Activated effector memory CD4-positive, alpha-beta T cell treated with anti-CD3 and anti-CD28 coated beads, Interleukin-2, amount 50 U/mL, for 16 hours (primary cell): ENCODE measurements around the gene ACKR2.
"Not testable (repeated sequence)": the region's sequence is repeated elsewhere in the genome, so short reads cannot be mapped to it uniquely, and the experiment has no call there.

Source experiments
- DNase-seq: peaks from one replicate; pipeline ENCODE4 v3.0.0-alpha.2; 2020

The ACKR2 gene

DNA sequence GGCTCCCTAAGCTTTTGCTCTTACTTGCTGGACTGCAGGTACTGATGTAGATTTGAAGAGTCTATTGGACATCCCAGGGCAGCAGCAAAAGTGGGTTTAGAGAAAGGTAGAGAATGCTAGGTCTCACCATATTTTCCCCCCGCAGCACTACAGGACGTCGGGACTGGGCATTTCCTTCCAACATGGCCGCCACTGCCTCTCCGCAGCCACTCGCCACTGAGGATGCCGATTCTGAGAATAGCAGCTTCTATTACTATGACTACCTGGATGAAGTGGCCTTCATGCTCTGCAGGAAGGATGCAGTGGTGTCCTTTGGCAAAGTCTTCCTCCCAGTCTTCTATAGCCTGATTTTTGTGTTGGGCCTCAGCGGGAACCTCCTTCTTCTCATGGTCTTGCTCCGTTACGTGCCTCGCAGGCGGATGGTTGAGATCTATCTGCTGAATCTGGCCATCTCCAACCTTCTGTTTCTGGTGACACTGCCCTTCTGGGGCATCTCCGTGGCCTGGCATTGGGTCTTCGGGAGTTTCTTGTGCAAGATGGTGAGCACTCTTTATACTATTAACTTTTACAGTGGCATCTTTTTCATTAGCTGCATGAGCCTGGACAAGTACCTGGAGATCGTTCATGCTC is 55.2 kb downstream of the ACKR2 start:
- DNase-seq = no peak

DNA sequence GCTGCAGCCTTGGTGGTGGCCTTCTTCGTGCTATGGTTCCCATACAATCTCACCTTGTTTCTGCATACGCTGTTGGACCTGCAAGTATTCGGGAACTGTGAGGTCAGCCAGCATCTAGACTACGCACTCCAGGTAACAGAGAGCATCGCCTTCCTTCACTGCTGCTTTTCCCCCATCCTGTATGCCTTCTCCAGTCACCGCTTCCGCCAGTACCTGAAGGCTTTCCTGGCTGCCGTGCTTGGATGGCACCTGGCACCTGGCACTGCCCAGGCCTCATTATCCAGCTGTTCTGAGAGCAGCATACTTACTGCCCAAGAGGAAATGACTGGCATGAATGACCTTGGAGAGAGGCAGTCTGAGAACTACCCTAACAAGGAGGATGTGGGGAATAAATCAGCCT is 56.0 kb downstream of the ACKR2 start:
- no peak for DNase-seq

DNA sequence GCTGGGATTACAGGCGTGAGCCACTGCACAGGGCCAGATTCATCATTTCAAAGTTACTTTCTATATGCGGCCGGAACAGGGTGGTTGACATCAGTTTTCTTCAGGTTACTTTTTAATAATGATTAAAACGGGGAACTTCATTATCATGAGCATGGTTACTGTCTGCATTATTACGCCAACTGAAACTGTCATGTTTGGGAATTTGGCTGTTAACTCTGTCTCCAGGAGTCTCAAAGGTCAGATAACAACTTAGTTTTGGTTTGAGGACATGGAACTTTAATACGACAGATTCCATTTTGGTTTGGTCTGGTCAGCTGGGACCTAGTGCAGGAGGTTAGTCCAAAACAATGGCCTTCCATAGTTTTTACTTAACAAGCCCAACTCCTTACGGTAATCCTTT is 57.9 kb downstream of the ACKR2 start:
- no peak for DNase-seq

DNA sequence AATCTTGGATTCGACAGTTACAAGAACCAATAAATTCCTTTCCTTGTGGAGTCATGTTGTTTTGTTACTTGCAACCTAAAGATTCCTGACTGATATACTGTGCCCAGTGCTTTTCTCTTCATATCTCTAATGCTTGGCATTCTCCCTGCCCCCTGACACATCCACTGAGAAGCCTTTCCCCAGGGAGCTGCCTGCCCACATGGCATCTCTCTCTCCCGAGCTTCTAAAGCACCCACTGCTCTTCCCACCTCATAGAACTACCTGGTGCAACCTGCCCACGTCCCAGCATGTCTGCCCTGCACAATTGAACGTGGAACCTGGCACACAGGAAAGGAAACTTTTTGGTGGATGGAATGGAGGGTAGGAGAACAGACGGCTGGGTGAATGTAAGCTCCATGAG is 59.6 kb downstream of the ACKR2 start:
- DNase-seq = no peak

DNA sequence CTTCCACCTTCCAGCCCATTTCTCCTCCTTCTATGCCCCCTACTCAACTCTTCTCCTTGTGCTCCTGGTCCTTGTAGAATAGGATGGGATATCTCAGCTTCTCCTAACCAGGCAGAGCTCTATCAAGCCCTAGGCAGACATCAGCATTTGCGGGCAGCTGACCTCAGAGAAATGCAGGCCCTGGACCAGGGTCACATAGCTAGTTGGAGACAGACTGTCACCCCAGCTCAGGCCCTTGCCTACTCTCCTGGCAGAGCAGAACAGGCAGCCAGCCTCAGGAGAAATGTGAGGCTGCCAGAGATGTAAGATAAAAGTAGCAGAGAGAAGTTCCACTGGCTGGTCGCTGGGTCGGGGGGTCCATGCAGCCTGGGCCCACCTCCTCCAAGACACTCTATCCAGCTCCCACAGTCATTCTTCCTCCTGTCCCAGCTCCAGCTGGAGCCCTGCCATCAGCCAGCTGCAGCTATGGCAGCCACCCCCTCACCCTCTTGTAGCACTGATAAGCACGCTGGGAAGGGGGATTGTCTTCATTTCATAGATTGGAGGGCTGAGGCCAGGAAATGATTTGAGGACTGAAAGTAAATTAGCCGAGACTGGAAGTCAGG is 62.4 kb downstream of the ACKR2 start:
- no peak for DNase-seq

DNA sequence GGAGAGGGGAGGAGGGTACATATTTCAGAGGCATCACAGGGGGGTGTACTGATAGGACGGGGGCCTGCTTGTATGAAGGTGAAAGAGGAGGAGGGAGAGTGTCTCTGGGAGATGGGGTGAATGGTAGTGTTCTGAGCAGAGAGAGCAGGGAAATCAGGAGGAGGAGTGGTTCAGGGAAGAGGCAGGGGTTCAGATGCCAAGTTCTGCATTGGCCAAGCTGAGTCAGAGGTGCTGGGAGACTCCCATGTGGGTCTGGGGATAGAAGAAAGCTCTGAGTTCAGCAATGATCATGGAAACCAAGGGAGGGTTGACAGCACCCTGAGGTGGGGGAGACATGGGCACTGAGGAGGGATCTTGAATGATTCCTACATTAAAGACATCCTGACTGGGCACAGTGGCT is 63.5 kb downstream of the ACKR2 start:
- no peak for DNase-seq

DNA sequence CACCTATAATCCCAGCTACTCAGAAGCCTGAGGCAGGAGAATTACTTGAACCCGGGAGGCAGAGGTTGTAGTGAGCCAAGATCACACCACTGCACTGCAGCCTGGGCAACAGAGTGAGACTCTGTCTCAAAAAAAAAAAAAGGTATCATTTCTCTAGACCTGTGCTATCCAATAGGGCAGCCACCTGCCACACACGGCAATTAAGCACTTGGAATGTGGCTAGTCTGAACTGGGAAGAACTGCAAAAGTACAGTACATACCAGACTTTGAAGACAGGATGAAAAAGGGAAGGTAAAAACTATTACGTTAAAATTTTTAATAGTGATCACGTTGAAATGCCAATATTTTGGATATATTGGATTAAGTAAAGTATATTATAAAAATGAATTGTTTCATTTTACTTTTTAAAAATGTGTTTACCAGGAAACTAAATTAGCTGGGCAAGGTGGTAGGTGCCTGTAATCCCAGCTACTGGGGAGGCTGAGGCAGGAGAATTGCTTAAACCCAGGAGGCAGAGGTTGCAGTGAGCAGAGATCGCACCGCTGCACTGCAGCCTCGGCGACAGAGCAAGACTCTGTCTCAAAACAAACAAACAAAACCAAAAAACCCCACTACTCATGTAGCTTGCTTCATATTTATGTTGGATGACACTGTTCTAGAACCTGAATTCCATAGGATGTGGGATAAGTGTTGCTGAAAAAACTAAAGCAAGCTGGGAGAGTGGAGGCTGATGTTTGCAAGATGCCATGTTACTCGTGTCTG is 64.2 kb downstream of the ACKR2 start:
- DNase-seq = no peak

DNA sequence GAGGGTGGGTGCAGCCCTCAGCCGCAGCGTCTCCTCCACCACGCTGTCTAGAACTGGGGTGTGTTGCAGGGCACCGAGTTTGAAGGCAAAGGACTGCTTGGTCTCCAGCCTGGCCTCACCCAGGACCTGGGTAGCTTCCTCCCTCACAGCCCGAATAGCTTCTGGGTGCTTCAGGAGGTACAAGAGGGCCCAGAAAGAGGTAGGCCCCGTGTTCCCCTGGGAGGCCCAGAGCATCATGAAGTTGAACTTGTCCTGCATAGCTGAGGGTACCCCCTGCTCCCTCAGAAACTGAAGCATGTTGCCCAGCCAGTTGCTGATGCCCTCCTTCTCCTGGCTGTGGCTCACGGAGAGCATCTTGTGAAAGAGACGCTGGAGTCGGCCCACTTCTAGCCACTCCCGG is 65.5 kb downstream of the ACKR2 start:
- DNase-seq = no peak

DNA sequence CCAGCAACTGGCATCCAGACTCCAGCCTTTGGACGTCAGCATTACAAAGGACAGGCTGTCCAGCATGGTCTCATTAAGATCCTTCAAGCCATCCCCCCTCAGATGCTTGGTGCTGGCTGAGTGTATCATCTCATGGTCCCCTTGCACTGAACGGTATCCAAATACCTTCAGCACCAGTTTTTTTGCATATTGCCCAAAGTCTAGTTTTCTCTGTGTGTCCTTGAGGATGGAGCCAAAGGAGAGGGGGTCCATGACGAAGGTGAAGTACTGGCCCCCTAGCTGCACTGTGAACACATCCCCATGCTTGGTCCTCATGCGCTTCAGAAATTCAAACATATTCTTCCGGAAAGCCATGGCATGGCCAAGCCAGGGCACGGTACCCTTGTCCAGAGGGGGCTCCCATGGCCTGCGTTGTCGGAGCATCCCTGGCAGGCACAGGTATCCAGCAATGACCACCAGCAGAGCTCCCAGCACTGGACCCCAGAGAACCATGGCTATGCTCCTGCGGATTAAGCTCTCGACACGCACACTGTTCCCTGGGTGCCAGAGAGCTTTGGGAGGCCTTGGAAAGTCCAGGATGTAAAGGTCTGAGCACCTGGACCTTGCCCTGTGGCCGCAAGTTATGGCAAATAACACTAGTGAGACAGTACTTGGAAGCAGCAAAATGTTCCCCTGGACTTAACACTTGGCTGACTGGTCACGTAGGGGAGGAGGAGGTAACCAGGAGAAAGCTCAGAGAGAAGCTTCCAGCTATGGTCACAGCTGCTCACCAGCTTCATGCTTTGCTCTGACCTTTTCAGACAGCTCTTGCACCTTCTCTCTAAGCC is 66.3 kb downstream of the ACKR2 start, which contains the start of gene CYP8B1:
CYP8B1 (minus strand) TSS at position 555 of the 827 bp plus-strand sequence; CDS start at position 492, 63 bp downstream.
- DNase-seq = no peak

DNA sequence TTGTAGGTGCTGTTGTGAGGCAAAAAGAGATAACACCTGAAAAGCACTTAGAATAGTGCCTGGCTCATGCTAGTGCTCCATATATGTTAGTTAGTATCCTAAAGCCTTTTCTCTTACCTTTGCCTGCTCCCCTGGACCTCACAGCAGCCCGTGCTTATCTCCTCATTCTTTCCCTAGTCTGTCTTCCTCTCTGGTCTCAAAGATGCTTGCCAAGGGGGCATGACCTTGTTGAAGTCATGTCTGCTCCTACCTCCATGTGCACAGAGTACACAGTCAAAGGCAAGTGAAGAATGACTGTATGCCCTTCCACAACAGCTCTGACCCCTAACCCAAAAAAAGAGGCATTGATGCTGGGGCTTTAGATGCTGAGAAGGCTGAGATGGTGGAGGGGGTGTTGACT is 67.2 kb downstream of the ACKR2 start:
- DNase-seq = no peak

DNA sequence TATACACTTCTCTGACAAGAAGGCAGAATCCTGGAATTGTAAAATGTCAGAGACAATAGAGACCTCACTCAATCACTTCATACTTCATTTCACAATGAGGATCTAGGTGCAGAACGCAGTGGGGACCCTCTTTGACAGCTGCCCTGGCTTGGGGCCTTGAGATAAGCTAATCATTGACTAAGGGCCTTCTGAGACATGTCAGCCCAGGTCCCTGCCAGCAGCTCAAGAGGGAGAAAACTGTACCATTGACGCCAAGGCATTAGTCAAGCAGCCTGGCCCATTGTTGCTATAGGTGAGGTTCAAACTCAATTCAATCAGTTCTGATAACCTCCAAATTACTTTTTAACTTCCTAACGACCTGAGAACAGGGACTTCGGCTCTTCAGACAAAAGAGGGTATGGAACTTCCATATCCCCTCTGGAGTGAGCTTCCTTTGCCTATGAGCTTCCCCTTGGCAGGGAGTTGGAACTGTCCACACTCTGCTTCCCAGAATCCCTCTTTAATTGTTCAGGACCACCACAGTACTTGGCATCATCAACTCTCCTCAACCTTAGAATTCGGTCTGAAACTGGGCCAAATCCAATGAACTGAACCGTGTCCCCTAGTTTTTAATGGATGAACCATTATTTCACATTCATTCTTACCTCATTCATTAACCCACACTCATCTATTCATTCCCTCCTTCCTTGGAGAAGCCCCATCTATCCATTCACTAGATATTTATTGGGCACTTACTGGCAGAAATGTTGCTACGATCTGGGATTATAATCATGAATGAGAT is 67.9 kb downstream of the ACKR2 start:
- no peak for DNase-seq

DNA sequence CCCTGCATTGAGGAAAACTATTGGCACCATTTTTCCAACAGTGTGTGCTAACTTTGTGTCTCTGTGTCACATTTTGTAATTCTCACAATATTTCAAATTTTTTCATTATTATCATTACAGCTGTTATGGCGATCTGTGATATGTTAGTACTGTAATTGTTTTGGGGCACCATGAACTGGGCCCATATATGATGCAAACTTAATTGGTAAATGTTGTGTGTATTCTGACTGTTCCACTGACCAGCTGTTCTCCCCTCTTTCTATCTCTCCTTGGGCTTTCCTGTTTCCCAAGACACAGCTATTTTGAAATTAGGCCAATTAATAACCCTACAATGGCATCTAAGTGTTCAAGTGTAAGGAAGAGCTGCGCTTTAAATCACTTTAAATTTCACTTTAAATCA is 68.6 kb downstream of the ACKR2 start:
- no peak for DNase-seq

DNA sequence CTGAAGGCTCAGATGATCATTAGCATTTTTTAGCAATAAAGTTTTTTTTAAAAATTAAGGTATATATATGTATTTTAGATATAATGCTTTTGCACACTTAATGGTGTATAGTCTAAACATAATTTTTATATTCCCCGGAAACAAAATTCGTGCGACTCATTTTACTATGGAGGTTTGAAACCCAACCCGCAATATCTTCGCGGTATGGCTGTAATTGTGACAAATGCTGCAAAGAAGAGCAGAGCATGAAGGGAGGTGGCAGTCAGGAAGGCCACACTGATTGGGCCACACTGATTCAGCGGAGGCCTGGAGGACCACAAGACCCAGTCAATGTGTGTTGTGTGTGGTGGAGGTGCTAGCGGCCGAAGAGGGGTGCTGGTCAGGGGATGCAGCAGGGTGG is 70.9 kb downstream of the ACKR2 start:
- DNase-seq = no peak

DNA sequence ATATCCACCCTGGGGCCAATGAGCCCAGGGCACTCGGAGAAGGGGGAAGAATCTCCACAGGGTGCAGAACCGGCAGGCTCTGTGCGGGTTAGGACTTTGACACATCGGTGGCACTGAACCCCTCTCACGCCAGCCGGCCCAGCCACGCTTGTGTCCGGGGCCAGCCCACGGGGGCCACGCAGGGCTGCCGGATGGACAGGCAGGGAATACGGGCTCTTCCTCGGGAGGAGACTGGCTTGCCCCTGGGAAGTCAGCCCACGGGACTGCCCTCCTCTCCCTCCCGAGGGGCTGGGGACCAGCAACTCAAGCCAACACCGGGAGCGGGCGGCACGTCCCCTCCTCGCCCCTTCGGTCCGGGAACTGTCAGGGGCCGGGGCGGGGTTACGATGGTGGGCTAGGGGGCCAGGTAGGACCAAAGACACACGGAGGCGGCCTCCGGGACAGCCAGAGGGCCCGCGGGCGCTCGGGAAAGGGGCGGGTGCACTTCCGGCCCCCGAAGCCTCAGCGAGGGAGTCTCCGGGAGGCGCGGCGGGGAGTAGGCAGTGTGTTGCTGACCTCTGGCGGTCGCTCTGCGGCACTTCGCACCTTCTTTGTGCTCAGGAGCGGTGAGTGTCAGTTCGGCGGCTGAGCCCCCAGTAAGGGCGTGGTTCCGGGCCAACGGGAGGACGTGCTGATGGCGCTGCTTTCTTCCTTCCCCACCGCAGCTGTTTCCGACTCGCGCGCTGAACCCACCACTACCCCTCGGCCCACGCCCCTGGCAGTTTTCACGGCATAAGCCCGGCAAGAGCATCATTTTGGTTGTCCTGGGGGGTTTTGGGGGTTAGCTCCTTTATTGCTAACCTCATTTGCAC is 71.6 kb downstream of the ACKR2 start:
- DNase-seq = peak; percentile 95

DNA sequence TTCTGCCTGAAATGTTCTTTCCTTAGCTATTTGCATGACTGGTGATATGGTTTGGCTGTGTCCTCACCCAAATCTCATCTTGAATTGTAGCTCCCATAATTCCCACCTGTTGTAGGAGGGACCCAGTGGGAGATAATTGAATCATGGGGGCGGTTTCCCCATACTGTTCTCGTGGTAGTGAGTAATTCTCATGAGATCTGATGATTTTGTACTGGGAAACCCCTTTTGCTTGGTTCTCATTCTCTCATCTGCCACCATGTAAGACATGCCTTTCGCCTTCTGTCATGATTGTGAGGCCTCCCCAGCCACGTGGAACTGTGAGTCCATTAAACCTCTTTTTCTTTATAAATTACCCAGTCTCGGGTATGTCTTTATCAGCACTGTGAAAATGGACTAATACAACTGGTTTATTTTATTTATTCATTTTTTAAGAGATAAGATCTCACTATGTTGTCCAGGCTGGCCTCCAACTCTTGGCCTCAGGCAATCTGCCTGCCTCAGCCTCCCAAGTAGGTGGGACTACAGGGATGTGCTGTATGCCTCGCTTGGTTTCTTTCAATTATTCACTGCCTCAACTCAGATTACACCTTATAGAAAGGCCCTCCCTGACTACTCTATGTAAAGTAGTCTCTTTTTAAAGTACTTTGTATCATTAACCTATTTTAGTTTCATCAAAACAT is 74.1 kb downstream of the ACKR2 start:
- not testable (repeated sequence) for DNase-seq

DNA sequence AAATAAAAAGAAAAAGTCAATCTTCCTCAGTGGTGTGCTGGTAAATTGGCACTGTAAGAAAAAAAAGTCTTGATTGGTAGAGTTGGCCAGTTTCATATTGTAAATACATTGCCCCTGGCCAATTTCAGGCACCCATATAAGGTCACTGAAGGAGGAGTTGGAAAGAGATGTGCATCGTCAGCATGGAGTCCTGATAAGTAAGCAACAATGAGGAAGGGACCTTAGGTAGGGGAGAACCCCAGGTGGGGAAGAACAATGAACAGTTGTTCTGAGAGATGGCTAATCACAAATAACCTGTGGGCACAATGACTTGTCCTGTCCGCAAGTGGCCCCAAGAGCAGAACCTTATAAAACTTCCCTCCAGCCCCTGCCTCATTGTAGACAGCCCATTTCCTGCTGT is 75.1 kb downstream of the ACKR2 start:
- DNase-seq = no peak

DNA sequence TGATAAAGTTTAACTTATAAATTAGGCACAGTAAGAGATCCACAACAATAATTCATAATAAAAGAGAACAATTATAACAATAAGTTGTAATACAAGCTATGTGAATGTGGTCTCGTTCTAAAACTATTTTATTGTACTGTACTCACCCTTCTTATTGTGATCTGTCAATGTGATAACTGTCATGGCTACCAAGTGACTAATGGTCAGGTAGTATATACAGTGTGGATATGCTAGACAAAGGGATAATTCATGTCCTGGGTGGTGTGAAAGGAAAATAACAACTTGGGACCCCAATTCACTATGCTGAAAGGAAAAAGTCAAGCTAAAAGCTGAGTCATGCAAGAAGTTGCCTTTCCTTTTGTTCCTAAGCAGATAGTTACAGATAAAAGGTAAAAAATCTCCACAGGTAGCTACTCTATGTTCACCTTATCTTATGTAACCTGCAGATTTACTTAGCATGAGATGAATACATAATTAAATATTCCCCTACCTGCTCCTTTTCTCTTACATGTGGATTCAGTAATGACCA is 77.1 kb downstream of the ACKR2 start:
- DNase-seq = no peak

DNA sequence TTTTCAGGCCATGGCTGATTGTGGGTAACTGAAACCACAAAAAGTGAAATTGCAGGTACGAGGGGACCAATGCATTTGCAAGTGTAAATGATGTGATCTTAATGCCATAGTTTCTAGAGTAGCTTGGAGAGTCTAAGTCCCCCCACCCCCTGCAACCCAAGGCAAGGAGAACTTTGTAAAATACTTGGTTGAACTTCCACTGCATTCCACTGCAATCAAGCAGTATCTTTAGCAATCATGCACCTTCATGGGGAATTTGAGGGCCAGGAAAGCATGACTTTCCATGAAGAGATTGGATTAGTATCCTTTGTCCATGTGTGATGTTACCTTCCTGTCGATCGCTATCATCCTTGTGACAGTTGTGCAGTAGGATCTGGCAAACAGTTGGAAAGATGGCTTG is 77.8 kb downstream of the ACKR2 start:
- DNase-seq = no peak

DNA sequence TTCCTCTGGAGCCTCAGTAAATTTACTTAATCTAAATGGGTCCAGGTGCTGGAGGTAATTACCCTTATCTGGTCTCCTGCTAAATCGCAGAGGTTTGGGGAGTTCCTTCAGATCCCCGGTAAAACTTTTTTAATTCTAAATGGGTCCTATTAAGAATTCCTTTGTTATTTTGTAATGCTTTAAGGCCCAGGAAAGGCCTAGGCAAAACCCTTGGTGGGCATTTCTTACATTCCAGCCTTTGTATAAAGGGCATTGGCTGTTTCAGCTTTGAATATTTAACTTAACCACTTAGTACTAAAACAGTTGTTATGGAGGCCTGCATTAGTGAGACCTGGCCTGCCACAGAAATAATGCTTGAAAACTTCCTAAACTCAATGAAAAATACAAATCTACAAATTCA is 81.8 kb downstream of the ACKR2 start:
- DNase-seq = no peak

DNA sequence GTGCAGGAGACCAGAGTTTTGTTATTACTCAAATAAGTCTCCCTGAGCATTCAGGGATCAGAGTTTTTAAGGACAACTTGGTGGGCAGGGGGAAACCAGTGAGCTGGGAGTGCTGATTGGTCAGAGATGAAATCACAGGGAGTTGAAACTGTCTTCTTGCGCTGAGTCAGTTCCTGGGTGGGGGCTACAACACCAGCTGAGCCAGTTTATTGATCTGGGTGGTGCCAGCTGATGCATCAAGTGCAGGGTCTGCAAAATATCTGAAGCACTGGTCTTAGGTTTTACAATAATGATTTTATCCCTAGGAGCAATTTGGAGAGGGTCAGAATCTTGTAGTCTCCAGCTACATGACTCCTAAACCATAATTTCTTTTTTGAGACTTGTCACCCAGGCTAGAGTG is 82.9 kb downstream of the ACKR2 start:
- DNase-seq = no peak

DNA sequence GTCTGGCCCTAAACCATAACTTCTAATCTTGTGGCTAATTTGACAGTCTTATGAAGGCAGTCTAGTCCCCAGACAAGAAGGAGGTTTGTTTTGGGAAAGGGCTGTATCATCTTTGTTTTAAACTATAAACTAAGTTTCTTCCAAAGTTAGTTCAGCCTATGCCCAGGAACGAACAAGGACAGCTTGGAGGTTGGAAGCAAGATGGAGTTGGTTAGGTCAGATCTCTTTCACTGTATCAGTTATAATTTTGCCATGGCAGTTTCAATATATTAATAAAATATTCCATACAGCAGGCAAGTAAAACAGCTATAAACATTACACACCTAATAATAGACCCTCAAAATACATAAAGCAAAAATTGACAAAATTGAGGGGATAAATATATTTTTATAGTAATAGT is 83.6 kb downstream of the ACKR2 start:
- no peak for DNase-seq
